GM12801 (cell line): ENCODE measurements around the gene KLF6.

ENCODE experiments used
- CTCF ChIP-seq: IDR thresholded peaks from one replicate; pipeline ENCODE4 v1.5.1; 2011; ENCODE audit warnings: control low read depth; ENCODE audit not compliant: insufficient read length; ENCODE audit errors: extremely low read depth

The KLF6 gene

GRCh38 chr10:3761904-3762303, 23.1 kb downstream of the KLF6 start:
- TF ChIP-seq CTCF: no peak

DNA sequence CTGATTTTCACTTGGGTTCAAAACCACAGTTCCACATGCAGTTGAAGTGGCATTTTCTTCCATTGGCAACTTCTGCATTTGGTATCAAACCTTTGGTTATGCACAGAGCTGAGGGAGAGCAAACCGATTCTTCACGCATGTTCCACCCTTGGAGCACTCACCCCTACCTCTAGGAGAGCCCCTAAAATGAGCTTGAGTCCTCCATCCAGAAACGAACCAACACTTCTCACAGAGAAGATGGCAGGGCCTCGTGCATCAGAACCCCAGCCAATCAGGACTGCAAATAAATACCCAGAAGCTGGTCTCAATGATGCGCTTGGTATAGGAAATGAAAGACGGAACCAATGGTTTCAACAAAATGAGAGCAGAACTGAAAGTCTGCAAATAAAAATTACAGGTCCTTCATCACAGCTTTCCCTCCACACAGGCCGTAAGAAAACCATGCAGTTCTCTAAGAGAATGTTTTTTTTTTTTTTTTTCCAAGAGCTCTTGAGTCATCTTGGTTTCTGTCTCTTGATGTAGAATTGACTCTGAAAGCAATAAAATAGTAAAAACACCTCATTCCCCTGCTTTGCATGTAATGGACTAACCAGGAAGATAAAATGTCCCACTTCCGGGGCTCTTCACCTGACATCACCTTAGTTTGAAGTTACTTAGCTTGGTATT, 23.9 kb downstream of the KLF6 start:
- no peak for TF ChIP-seq CTCF

DNA sequence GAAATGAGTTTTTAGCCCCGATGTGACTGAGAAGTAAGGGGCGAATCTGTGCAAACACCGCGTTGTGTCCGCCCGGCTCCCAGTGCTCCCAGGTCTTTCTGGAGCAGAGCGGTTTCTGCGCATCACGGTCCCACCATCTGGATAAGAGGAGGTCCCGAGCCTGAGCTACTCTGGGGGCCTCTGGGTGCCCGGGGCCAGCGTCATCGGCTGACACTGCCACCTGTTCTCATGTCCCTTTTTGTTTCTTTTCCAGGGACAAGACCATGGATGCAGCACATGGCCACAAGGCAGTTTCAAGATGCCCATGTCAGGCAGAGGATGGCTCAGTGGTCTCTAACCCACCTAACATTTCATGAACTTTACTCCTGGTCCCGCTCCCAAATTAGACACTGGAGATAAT, 24.9 kb downstream of the KLF6 start:
- no peak for TF ChIP-seq CTCF

GRCh38 chr10:3759397-3759796, 25.6 kb downstream of the KLF6 start:
- no peak for TF ChIP-seq CTCF

GRCh38 chr10:3758491-3758970, 26.5 kb downstream of the KLF6 start:
- TF ChIP-seq CTCF: no peak

- TF ChIP-seq CTCF: no peak
Measured at GRCh38 chr10:3757638-3758490, 27.1 kb downstream of the KLF6 start.

GRCh38 chr10:3757250-3757637, 27.8 kb downstream of the KLF6 start:
- TF ChIP-seq CTCF: no peak
